Neural cell (in vitro differentiated cells): Measurements from ENCODE around the gene ITGB1BP1. TPM values are rescaled to one million over a fixed set of nuclear protein-coding genes. Genes with fewer than 3 reads are reported as not detected.

Experiments
- H2AFZ ChIP-seq: fragments of 200-600, 300-800 bp; sonication (generic), shearing (Covaris generic); 2 replicates; pipeline ENCODE4 v1.6.0; 2014; ENCODE audit warnings: low read depth, mild to moderate bottlenecking, antibody characterized with exemption, low read length, moderate library complexity
- H3F3A ChIP-seq: fragments of 200-600 bp; shearing (Covaris generic); 2 replicates; pipeline ENCODE4 v1.6.1; 2016; ENCODE audit warnings: mild to moderate bottlenecking, moderate library complexity, mixed read lengths, antibody characterized with exemption, low read length; ENCODE audit not compliant: insufficient read depth, poor library complexity, severe bottlenecking
- H3K27ac ChIP-seq: fragments of 200-600, 300-800 bp; sonication (generic), shearing (Covaris generic); 2 replicates; pipeline ENCODE4 v1.5.1; 2014; ENCODE audit warnings: mild to moderate bottlenecking, low read length, moderate library complexity
- H3K27me3 ChIP-seq: fragments of 300-800, 200-600 bp; sonication (generic), shearing (Covaris generic); 2 replicates; pipeline ENCODE4 v1.6.0; 2014; ENCODE audit warnings: mild to moderate bottlenecking, low read depth, low read length, moderate library complexity; ENCODE audit not compliant: insufficient read depth
- H3K36me3 ChIP-seq: fragments of 300-800, 200-600 bp; sonication (generic), shearing (Covaris generic); 2 replicates; pipeline ENCODE4 v1.5.1; 2014; ENCODE audit warnings: mild to moderate bottlenecking, antibody characterized with exemption, low read length, moderate library complexity; ENCODE audit not compliant: insufficient read depth
- H3K4me2 ChIP-seq: fragments of 300-800, 200-600 bp; sonication (generic), shearing (Covaris generic); 2 replicates; pipeline ENCODE4 v1.6.0; 2014; ENCODE audit warnings: mild to moderate bottlenecking, low read length
- H3K4me3 ChIP-seq: fragments of 300-800, 200-600 bp; sonication (generic), shearing (Covaris generic); 2 replicates; pipeline ENCODE4 v1.5.1; 2014; ENCODE audit warnings: mild to moderate bottlenecking, low read length, moderate library complexity
- H3K79me2 ChIP-seq: fragments of 200-600 bp; shearing (Covaris generic); replicated peaks from 2 replicates; pipeline ENCODE4 v1.6.0; 2014; ENCODE audit warnings: mild to moderate bottlenecking, low read length, moderate library complexity; ENCODE audit not compliant: insufficient read depth
- H3K9ac ChIP-seq: fragments of 300-800, 200-600 bp; sonication (generic), shearing (Covaris generic); 2 replicates; pipeline ENCODE4 v1.6.1; 2016; ENCODE audit warnings: mild to moderate bottlenecking, low read length, mixed read lengths
- H3K9me2 ChIP-seq: fragments of 200-600 bp; shearing (Covaris generic); 2 replicates; pipeline ENCODE4 v1.6.1; 2016; ENCODE audit warnings: mild to moderate bottlenecking, low read length, mixed read lengths; ENCODE audit not compliant: insufficient read depth
- H3K9me3 ChIP-seq: fragments of 200-600, 300-800 bp; sonication (generic), shearing (Covaris generic); 2 replicates; pipeline ENCODE4 v1.6.1; 2016; ENCODE audit warnings: mild to moderate bottlenecking, mixed run types, low read length, moderate library complexity, mixed read lengths
- H4K20me1 ChIP-seq: fragments of 200-600 bp; shearing (Covaris generic); 2 replicates; pipeline ENCODE4 v1.6.1; 2016; ENCODE audit warnings: mild to moderate bottlenecking, mixed run types; ENCODE audit not compliant: insufficient read depth
- EP300 ChIP-seq: fragments of 450-650 bp; conservative IDR thresholded peaks from 2 replicates; pipeline ENCODE4 v1.6.1; 2014; ENCODE audit warnings: antibody characterized with exemption, mild to moderate bottlenecking, moderate library complexity; ENCODE audit not compliant: poor library complexity, severe bottlenecking
- EZH2 ChIP-seq: fragments of 200-600, 300-800 bp; shearing (Covaris generic), sonication (generic); IDR thresholded peaks from 2 replicates; pipeline ENCODE4 v1.6.1; 2014; ENCODE audit warnings: antibody characterized with exemption, low read length, borderline replicate concordance, mild to moderate bottlenecking; ENCODE audit not compliant: insufficient read depth, poor library complexity, severe bottlenecking
- MXI1 ChIP-seq: fragments of 450-650 bp; conservative IDR thresholded peaks from 2 replicates; pipeline ENCODE4 v1.6.1; 2014; ENCODE audit warnings: antibody characterized with exemption, mild to moderate bottlenecking; ENCODE audit not compliant: poor library complexity, severe bottlenecking
- POLR2AphosphoS5 ChIP-seq: IDR thresholded peaks from 2 replicates; pipeline ENCODE4 v1.6.1; 2012
- RAD21 ChIP-seq: fragments of 450-650 bp; conservative IDR thresholded peaks from 2 replicates; pipeline ENCODE4 v1.6.1; 2014; ENCODE audit warnings: antibody characterized with exemption, mild to moderate bottlenecking, moderate library complexity
- SMC3 ChIP-seq: fragments of 450-650 bp; conservative IDR thresholded peaks from 2 replicates; pipeline ENCODE4 v1.6.1; 2014; ENCODE audit warnings: antibody characterized with exemption, mild to moderate bottlenecking, moderate library complexity; ENCODE audit not compliant: poor library complexity
- TAF1 ChIP-seq: IDR thresholded peaks from 2 replicates; pipeline ENCODE4 v1.6.1; 2012; ENCODE audit warnings: low read depth
- polyA plus RNA-seq: library from polyadenylated mRNA; depleted of rRNA; stranded (reverse); fragments of >200 nt; gene quantifications from 2 replicates; pipeline ENCODE4 v1.2.3, GENCODE V29; 2014
- TF ChIP-seq, protein P1 (sequence below): fragments of 450-650 bp; IDR thresholded peaks from 2 replicates; pipeline ENCODE4 v1.5.1; 2014; ENCODE audit warnings: antibody characterized with exemption, mild to moderate bottlenecking, moderate library complexity; ENCODE audit not compliant: poor library complexity, severe bottlenecking
- TF ChIP-seq, protein P2 (sequence below): IDR thresholded peaks from 2 replicates; pipeline ENCODE4 v1.6.1; 2012; ENCODE audit warnings: borderline replicate concordance

Gene ITGB1BP1
- polyA plus RNA-seq, 1 donor from 2014 or later, result 98.0 TPM

DNA sequence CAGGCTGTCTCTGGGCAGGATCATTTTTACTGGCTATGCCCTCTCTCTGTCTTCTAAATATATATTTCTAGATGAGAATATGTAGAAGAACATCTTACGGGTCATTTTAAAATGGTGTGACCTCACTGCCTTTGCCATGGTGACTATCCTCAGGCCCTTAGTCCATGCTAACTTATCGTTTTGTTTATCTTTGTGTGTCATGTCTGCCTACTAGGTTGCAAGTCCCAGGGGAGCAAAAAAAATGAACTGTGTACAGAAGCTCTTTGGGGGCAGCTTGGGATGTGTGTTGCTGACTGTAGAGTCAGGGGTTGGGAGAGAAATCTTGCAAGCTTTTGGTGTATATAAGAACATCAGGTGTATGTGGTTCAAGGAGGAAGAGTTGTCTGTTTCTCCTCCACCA is 11.2 kb upstream of the ITGB1BP1 start:
- H3K9ac ChIP-seq, result no peak overlapping the region
- no peak overlapping the region for H3K4me3 ChIP-seq
- H3K9me2 ChIP-seq, result no peaks in the 10 kb centered on the region
- no peak overlapping the region for H3K4me2 ChIP-seq
- H3K27me3 ChIP-seq, result no peaks in the 10 kb centered on the region
- H3F3A ChIP-seq, result no peaks in the 10 kb centered on the region
- no peaks in the 10 kb centered on the region for H3K79me2 ChIP-seq
- peaks cover 18% of the 10 kb centered on the region for H3K36me3 ChIP-seq
- no peaks in the 10 kb centered on the region for H4K20me1 ChIP-seq
- H3K9me3 ChIP-seq, result no peaks in the 10 kb centered on the region
- H2AFZ ChIP-seq, result no peak overlapping the region
- no peak for TF ChIP-seq SMC3
- no peak for TF ChIP-seq EZH2
- no peak for TF ChIP-seq POLR2AphosphoS5
- TF ChIP-seq TAF1, result no peak
- TF ChIP-seq MXI1, result no peak
- TF ChIP-seq, protein P1, sequence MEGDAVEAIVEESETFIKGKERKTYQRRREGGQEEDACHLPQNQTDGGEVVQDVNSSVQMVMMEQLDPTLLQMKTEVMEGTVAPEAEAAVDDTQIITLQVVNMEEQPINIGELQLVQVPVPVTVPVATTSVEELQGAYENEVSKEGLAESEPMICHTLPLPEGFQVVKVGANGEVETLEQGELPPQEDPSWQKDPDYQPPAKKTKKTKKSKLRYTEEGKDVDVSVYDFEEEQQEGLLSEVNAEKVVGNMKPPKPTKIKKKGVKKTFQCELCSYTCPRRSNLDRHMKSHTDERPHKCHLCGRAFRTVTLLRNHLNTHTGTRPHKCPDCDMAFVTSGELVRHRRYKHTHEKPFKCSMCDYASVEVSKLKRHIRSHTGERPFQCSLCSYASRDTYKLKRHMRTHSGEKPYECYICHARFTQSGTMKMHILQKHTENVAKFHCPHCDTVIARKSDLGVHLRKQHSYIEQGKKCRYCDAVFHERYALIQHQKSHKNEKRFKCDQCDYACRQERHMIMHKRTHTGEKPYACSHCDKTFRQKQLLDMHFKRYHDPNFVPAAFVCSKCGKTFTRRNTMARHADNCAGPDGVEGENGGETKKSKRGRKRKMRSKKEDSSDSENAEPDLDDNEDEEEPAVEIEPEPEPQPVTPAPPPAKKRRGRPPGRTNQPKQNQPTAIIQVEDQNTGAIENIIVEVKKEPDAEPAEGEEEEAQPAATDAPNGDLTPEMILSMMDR, result no peak
- TF ChIP-seq, protein P2, sequence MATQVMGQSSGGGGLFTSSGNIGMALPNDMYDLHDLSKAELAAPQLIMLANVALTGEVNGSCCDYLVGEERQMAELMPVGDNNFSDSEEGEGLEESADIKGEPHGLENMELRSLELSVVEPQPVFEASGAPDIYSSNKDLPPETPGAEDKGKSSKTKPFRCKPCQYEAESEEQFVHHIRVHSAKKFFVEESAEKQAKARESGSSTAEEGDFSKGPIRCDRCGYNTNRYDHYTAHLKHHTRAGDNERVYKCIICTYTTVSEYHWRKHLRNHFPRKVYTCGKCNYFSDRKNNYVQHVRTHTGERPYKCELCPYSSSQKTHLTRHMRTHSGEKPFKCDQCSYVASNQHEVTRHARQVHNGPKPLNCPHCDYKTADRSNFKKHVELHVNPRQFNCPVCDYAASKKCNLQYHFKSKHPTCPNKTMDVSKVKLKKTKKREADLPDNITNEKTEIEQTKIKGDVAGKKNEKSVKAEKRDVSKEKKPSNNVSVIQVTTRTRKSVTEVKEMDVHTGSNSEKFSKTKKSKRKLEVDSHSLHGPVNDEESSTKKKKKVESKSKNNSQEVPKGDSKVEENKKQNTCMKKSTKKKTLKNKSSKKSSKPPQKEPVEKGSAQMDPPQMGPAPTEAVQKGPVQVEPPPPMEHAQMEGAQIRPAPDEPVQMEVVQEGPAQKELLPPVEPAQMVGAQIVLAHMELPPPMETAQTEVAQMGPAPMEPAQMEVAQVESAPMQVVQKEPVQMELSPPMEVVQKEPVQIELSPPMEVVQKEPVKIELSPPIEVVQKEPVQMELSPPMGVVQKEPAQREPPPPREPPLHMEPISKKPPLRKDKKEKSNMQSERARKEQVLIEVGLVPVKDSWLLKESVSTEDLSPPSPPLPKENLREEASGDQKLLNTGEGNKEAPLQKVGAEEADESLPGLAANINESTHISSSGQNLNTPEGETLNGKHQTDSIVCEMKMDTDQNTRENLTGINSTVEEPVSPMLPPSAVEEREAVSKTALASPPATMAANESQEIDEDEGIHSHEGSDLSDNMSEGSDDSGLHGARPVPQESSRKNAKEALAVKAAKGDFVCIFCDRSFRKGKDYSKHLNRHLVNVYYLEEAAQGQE, result no peak
- TF ChIP-seq EP300, result no peak
- no peak for TF ChIP-seq RAD21
- no peak overlapping the region for H3K27ac ChIP-seq

DNA sequence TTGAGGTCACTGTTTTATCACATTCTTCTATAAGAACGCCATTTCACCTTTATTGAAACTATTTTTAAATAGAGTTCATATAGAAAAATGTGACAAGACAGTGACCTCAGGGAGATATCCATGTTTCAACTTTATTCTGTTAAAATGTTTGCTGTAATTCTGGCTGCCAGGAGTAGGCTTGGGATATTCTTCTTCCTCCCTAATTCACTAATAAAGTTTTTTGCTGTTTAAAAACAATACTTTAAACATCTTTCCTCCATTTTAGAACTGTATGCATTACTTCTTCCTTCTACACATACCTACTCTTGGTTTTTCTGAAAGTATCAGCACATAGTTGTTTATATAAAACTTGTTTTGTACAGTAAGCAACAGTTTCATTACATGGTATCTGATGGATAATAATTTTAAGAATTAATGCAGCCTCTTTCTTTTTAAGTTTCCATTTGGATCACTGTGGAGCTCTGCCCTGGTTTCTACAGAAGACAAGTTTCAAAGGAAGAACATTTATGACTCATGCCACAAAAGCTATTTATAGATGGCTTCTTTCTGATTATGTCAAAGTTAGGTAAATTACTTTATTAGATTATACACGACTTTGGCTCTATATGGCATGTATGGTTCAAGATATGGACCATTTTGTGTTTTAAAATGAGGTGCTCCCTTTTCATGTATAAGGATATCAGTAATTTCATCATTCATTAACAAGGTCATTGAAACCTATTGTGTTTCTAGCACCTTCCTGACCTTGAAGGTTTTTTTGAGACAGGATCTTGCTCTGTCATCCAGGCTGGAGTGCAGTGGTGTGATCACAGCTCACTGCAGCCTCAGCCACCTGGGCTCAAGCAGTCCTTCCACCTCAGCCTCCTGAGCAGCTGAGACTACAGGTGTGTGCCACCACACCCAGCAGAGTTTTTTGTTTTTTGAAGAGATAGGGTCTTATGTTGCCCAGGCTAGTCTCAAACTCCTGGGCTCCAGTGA is 7.3 kb upstream of the ITGB1BP1 start:
- Histone ChIP-seq H4K20me1 (no peaks in the 10 kb centered on the region), H3K4me2 (no peak overlapping the region), H3K9me3 (no peaks in the 10 kb centered on the region), H3F3A (no peaks in the 10 kb centered on the region), H3K4me3 (no peak overlapping the region), H3K79me2 (no peaks in the 10 kb centered on the region), H3K27ac (no peak overlapping the region), H2AFZ (no peak overlapping the region), H3K27me3 (no peaks in the 10 kb centered on the region), H3K36me3 (peaks cover 7% of the 10 kb centered on the region), H3K9ac (no peak overlapping the region), H3K9me2 (no peaks in the 10 kb centered on the region)
- no peak for TF ChIP-seq TAF1
- no peak for TF ChIP-seq MXI1
- TF ChIP-seq SMC3, result no peak
- TF ChIP-seq, protein P2, result no peak
- no peak for TF ChIP-seq RAD21
- no peak for TF ChIP-seq EZH2
- TF ChIP-seq EP300, result no peak
- TF ChIP-seq, protein P1, result no peak
- TF ChIP-seq POLR2AphosphoS5, result no peak
